CD4-positive, alpha-beta T cell treated with Interleukin-6 at 100 ng/mL for 8 hours (primary cell): Measurements from ENCODE around the gene SMIM32.

Source experiments
- DNase-seq: peaks from one replicate; pipeline ENCODE4 v3.0.0-alpha.2; 2020; ENCODE audit warnings: mixed read lengths, low spot score

SMIM32 gene

GRCh38 chr5:136186796-136187195, 6.2 kb downstream of the SMIM32 start:
- no peak for DNase-seq

GRCh38 chr5:136185974-136186665, 6.8 kb downstream of the SMIM32 start:
- no peak for DNase-seq

GRCh38 chr5:136182618-136183017, 10.3 kb downstream of the SMIM32 start:
- DNase-seq = no peak

GRCh38 chr5:136174021-136174659, 18.8 kb downstream of the SMIM32 start:
- DNase-seq = no peak

- DNase-seq = no peak
Observed at GRCh38 chr5:136169218-136169617, 23.7 kb downstream of the SMIM32 start.

GRCh38 chr5:136166909-136167308, 26.1 kb downstream of the SMIM32 start:
- no peak for DNase-seq

GRCh38 chr5:136164226-136164625, 28.7 kb downstream of the SMIM32 start:
- no peak for DNase-seq

GRCh38 chr5:136162008-136162407, 31.0 kb downstream of the SMIM32 start:
- DNase-seq = no peak

GRCh38 chr5:136159457-136159856, 33.5 kb downstream of the SMIM32 start:
- no peak for DNase-seq

GRCh38 chr5:136157514-136157913, 35.4 kb downstream of the SMIM32 start:
- no peak for DNase-seq

- no peak for DNase-seq
Observed at GRCh38 chr5:136155761-136156160, 37.2 kb downstream of the SMIM32 start.

GRCh38 chr5:136155078-136155477, 37.9 kb downstream of the SMIM32 start:
- no peak for DNase-seq

GRCh38 chr5:136153581-136154236, 39.3 kb downstream of the SMIM32 start:
- DNase-seq = no peak

GRCh38 chr5:136149891-136150290, 43.1 kb downstream of the SMIM32 start:
- DNase-seq = no peak

GRCh38 chr5:136147632-136148031, 45.3 kb downstream of the SMIM32 start:
- no peak for DNase-seq

GRCh38 chr5:136146201-136146600, 46.8 kb downstream of the SMIM32 start:
- no peak for DNase-seq

- no peak for DNase-seq
Observed at GRCh38 chr5:136145030-136145429, 47.9 kb downstream of the SMIM32 start.

- no peak for DNase-seq
Observed at GRCh38 chr5:136143763-136144162, 49.2 kb downstream of the SMIM32 start.

- DNase-seq = no peak
Observed at GRCh38 chr5:136143312-136143711, 49.6 kb downstream of the SMIM32 start.

GRCh38 chr5:136141561-136141960, 51.4 kb downstream of the SMIM32 start:
- DNase-seq = no peak
